SK-N-SH (cell line): ENCODE data around the gene SLC17A2. TPM values are rescaled to one million over a fixed set of nuclear protein-coding genes. Genes with fewer than 3 reads are reported as not detected.

Source experiments
- CTCF ChIA-PET: fragments of 300-600, 350-600 bp; formaldehyde crosslinking; extraction: SDS; loops from one replicate; lab custom pipeline; 2021; lab: Yijun Ruan, JAX
- POLR2A ChIA-PET: fragments of 350-600 bp; sonication (Branson Sonifier 250); formaldehyde crosslinking; extraction: SDS; loops from one replicate; lab custom pipeline; 2020; ENCODE audit warnings: antibody characterized with exemption, inconsistent platforms; lab: Yijun Ruan, JAX
- DNase-seq: peaks from one replicate; pipeline ENCODE4 v3.0.0; 2012
- H2AFZ ChIP-seq: fragments of 200-600 bp; sonication (generic); 2 replicates; pipeline ENCODE4 v1.8.1; 2016; ENCODE audit warnings: antibody characterized with exemption, mild to moderate bottlenecking, low read depth
- H3F3A ChIP-seq: fragments of 200-600 bp; sonication (generic); replicated peaks from 2 replicates; pipeline ENCODE3; 2016; ENCODE audit warnings: antibody characterized with exemption, mild to moderate bottlenecking; ENCODE audit not compliant: insufficient read depth
- H3K27ac ChIP-seq, 2 experiments: fragments of 200-500 bp in 1 of 2; fragments of 200-600 bp in 1 of 2; sonication (Bioruptor generic) in 1 of 2; sonication (generic), shearing (Covaris generic) in 1 of 2; 2 replicates each; pipeline versions ENCODE4 v1.5.1 to v1.6.1; 2014 to 2016; ENCODE audit warnings: low read depth in 2 of 2, inconsistent platforms in 1 of 2, low read length in 1 of 2, mild to moderate bottlenecking in 1 of 2, mixed read lengths in 1 of 2
- H3K27me3 ChIP-seq: fragments of 200-600 bp; sonication (generic), shearing (Covaris generic); 2 replicates; pipeline ENCODE4 v1.6.1; 2016; ENCODE audit warnings: mixed run types; ENCODE audit not compliant: insufficient read depth
- H3K36me3 ChIP-seq, 2 experiments: fragments of 200-500 bp in 1 of 2; fragments of 200-600 bp in 1 of 2; sonication (Bioruptor generic) in 1 of 2; sonication (generic) in 1 of 2; replicated peaks in 1 of 2; 2 replicates each; pipeline versions ENCODE3 to v1.5.1; 2014 to 2016; ENCODE audit warnings: low read length in 1 of 2, mild to moderate bottlenecking in 1 of 2; ENCODE audit not compliant: insufficient read depth in 2 of 2, control insufficient read depth in 1 of 2
- H3K4me1 ChIP-seq, 2 experiments: fragments of 200-500 bp in 1 of 2; fragments of 200-600 bp in 1 of 2; sonication (Bioruptor generic) in 1 of 2; sonication (generic), shearing (Covaris generic) in 1 of 2; 2 replicates each; pipeline versions ENCODE4 v1.5.1 to v1.6.1; 2014 to 2016; ENCODE audit warnings: low read depth in 1 of 2, low read length in 1 of 2, mixed run types in 1 of 2; ENCODE audit not compliant: insufficient read depth in 2 of 2, control insufficient read depth in 1 of 2
- H3K4me2 ChIP-seq: fragments of 200-600 bp; sonication (generic), shearing (Covaris generic); 2 replicates; pipeline ENCODE4 v1.6.1; 2017; ENCODE audit warnings: mixed run types
- H3K4me3 ChIP-seq, 2 experiments: fragments of 200-500 bp in 1 of 2; fragments of 200-600 bp in 1 of 2; sonication (Bioruptor generic) in 1 of 2; sonication (generic), shearing (Covaris generic) in 1 of 2; 2 replicates each; pipeline versions ENCODE4 v1.5.1 to v1.8.1; 2014 to 2016; ENCODE audit warnings: low read depth in 2 of 2, inconsistent platforms in 1 of 2, low read length in 1 of 2, mild to moderate bottlenecking in 1 of 2, mixed read lengths in 1 of 2, moderate library complexity in 1 of 2
- H3K79me2 ChIP-seq: fragments of 200-600 bp; sonication (generic); 2 replicates; pipeline ENCODE4 v1.8.1; 2017; ENCODE audit warnings: mild to moderate bottlenecking; ENCODE audit not compliant: insufficient read depth
- H3K9ac ChIP-seq: fragments of 200-600 bp; sonication (generic); 2 replicates; pipeline ENCODE4 v1.6.1; 2017; ENCODE audit warnings: mixed run types
- H3K9me2 ChIP-seq: fragments of 200-600 bp; sonication (generic); 2 replicates; pipeline ENCODE4 v1.6.1; 2017; ENCODE audit warnings: mixed run types
- H3K9me3 ChIP-seq: fragments of 200-600 bp; sonication (generic); 2 replicates; pipeline ENCODE4 v1.6.1; 2017; ENCODE audit warnings: mixed run types, mild to moderate bottlenecking, moderate library complexity
- H4K20me1 ChIP-seq: fragments of 200-600 bp; sonication (generic); 2 replicates; pipeline ENCODE4 v1.6.1; 2017; ENCODE audit warnings: mild to moderate bottlenecking, mixed run types; ENCODE audit not compliant: insufficient read depth
- CHD2 ChIP-seq: fragments of 150-350 bp; IDR thresholded peaks from 2 replicates; pipeline ENCODE4 v1.6.1; 2018; ENCODE audit warnings: low read length; ENCODE audit not compliant: partially characterized antibody
- EP300 ChIP-seq, 2 experiments: IDR thresholded peaks; 2 replicates each; pipeline versions ENCODE4 v1.4.0 to v1.6.1; 2012; ENCODE audit warnings: borderline replicate concordance in 1 of 2, low read depth in 1 of 2, low read length in 1 of 2
- FOSL2 ChIP-seq: IDR thresholded peaks from 2 replicates; pipeline ENCODE4 v1.4.0; 2012; ENCODE audit warnings: low read depth, mild to moderate bottlenecking, moderate library complexity, borderline replicate concordance
- FOXJ3 ChIP-seq: sonication (generic); formaldehyde crosslinking; IDR thresholded peaks from 2 replicates; pipeline ENCODE4 v1.5.1; 2020; ENCODE audit warnings: mild to moderate bottlenecking, missing genetic modification reagents
- GATA2 ChIP-seq: sonication (generic); formaldehyde crosslinking; IDR thresholded peaks from 2 replicates; pipeline ENCODE4 v1.5.0; 2020; ENCODE audit warnings: mild to moderate bottlenecking, missing genetic modification reagents
- MEF2A ChIP-seq: IDR thresholded peaks from 2 replicates; pipeline ENCODE4 v1.4.0; 2012; ENCODE audit warnings: low read depth, borderline replicate concordance
- MXI1 ChIP-seq: IDR thresholded peaks from 2 replicates; pipeline ENCODE4 v1.6.1; 2012; ENCODE audit warnings: mild to moderate bottlenecking, low read depth, low read length, improper control_type of control experiment
- RCOR1 ChIP-seq: fragments of 150-350 bp; IDR thresholded peaks from 2 replicates; pipeline ENCODE4 v1.6.1; 2017; ENCODE audit warnings: antibody characterized with exemption, low read length
- TEAD4 ChIP-seq: IDR thresholded peaks from 2 replicates; pipeline ENCODE4 v1.4.0; 2012; ENCODE audit warnings: mild to moderate bottlenecking, borderline replicate concordance; ENCODE audit not compliant: insufficient read depth
- WGBS: methylation state at CpG from one replicate; pipeline ENCODE4 v1.1.6; 2017; ENCODE audit warnings: low lambda C conversion rate; 5-methylcytosine and 5-hydroxymethylcytosine counted together
- polyA plus RNA-seq, 3 experiments: library from polyadenylated mRNA; depleted of rRNA; stranded (reverse); fragments of >200 nt; gene quantifications; 2 replicates each; pipeline ENCODE4 v1.2.3, GENCODE V29; 2012
- TF ChIP-seq, protein P1 (sequence below): IDR thresholded peaks from 2 replicates; pipeline ENCODE4; 2012

SLC17A2 gene
- polyA plus RNA-seq, 1 of the 3 experiments (the other 2 are of a cell fraction) = not detected

DNA sequence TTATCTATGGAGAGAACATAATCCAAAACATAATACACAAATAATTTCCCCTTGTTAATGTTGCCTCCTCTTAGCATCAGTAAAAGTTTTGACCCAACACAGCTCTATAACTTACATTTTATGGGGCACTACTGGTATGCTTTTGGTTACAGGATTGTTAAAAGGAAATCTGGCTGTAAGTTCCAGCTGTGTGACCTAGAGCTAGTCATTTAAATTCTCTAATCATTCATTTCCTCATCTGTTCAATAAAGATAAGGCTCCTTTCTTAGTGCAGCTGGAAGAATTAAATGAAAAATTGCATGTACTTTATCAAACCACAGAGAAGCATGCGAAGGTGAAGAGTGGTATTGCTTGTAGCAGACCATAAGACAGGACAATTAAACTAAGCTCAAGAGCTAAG, 4.6 kb downstream of the SLC17A2 start:
- H3K4me2 ChIP-seq = no peak overlapping the region
- H3K9ac ChIP-seq = no peak overlapping the region
- 38% methylated on average over 1 of the region's 1 CpG for WGBS
- no peaks in the 10 kb centered on the region; the same call in 1 of the 2 replicates for H3K27me3 ChIP-seq
- H3F3A ChIP-seq = no peaks in the 10 kb centered on the region
- H3K27ac ChIP-seq = peak overlapping the region in 1 of 2 experiments; percentile 79; a peak in 2 of 4 replicates
- no peaks in the 10 kb centered on the region for H3K9me2 ChIP-seq
- no peak overlapping the region for H3K4me3 ChIP-seq
- CTCF ChIA-PET = interaction anchor here (0.5 to 1.3 kb wide), 4 partner anchors 9 to 66 kb away, joined by 3 to 4 read pairs (median 3); no protein-coding TSS in a partner anchor
- H4K20me1 ChIP-seq = no peaks in the 10 kb centered on the region
- H3K36me3 ChIP-seq = no peaks in the 10 kb centered on the region
- H2AFZ ChIP-seq = no peak overlapping the region
- POLR2A ChIA-PET = interaction anchor here (1.2 kb wide), 1 partner anchor 95 kb away, joined by 7 read pairs; a partner anchor contains a TSS
- H3K4me1 ChIP-seq = peaks cover 0 to 13% of the 10 kb centered on the region in 2 experiments; a peak in 2 of 4 replicates
- TF ChIP-seq CHD2 (peak; percentile 44), TEAD4 (no peak), EP300 (IDR thresholded peaks at IDR 0.05; ENCODE audit: borderline replicate concordance in 1 of 2, low read depth in 1 of 2, low read length in 1 of 2) (peak in 1 of 2 experiments; percentile 92; a peak in 2 of 4 replicates), GATA2 (CRISPR knock-in tag) (0 out of 2 replicates have a peak, but pooled peaks have one; percentile 12), RCOR1 (peak; percentile 89)
- peak; percentile 32 for DNase-seq
- no peaks in the 10 kb centered on the region for H3K79me2 ChIP-seq
- no peaks in the 10 kb centered on the region for H3K9me3 ChIP-seq

DNA sequence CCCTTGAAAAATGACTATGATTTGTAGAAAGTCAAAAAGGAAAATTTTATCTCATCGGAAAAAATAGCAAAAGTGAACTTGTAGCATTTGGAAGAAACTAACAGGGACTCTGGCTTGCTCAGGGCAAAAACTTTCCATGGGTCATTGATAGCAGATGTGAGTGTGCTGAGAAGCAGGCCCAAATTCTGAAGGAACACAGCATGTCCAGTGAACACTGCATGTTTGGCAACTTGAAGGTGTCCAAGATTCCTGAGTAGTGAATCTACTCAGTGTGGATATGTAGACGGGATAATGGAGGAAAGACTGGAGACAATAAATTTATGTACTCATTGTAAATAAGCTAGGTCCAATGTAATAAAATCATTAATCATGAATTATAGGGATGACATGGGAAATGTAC, 8.2 kb downstream of the SLC17A2 start:
- no peak overlapping the region for H3K4me2 ChIP-seq
- WGBS = 39% methylated on average over 2 of the region's 2 CpGs
- no peaks in the 10 kb centered on the region for H3K9me3 ChIP-seq
- no peaks in the 10 kb centered on the region for H4K20me1 ChIP-seq
- H3K36me3 ChIP-seq = no peaks in the 10 kb centered on the region
- no peaks in the 10 kb centered on the region for H3K79me2 ChIP-seq
- no peak overlapping the region for H3K9ac ChIP-seq
- no peaks in the 10 kb centered on the region; the same call in 1 of the 2 replicates for H3K27me3 ChIP-seq
- no peaks in the 10 kb centered on the region for H3K9me2 ChIP-seq
- H3F3A ChIP-seq = no peaks in the 10 kb centered on the region
- H3K4me3 ChIP-seq = no peak overlapping the region
- no peak overlapping the region for H3K27ac ChIP-seq
- ChIA-PET POLR2A (no interaction called here), CTCF (no interaction called here)
- H3K4me1 ChIP-seq = peaks cover 0 to 7% of the 10 kb centered on the region in 2 experiments; a peak in 2 of 4 replicates
- no peak overlapping the region for H2AFZ ChIP-seq
- TF ChIP-seq FOXJ3 (CRISPR knock-in tag) (no peak), MXI1 (no peak), EP300 (IDR thresholded peaks at IDR 0.05; ENCODE audit: borderline replicate concordance in 1 of 2, low read depth in 1 of 2, low read length in 1 of 2) (no peak), GATA2 (CRISPR knock-in tag) (no peak), MEF2A (no peak), FOSL2 (no peak)
- TF ChIP-seq, protein P1, sequence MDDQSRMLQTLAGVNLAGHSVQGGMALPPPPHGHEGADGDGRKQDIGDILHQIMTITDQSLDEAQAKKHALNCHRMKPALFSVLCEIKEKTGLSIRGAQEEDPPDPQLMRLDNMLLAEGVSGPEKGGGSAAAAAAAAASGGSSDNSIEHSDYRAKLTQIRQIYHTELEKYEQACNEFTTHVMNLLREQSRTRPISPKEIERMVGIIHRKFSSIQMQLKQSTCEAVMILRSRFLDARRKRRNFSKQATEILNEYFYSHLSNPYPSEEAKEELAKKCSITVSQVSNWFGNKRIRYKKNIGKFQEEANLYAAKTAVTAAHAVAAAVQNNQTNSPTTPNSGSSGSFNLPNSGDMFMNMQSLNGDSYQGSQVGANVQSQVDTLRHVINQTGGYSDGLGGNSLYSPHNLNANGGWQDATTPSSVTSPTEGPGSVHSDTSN = no peak
- DNase-seq = no peak
